Cardiac fibroblast (primary cell): Measurements from ENCODE around the gene PLCL2.

ENCODE experiments used
- DNase-seq, 2 donors: peaks; one replicate each; pipeline versions ENCODE4 v3.0.0 to v3.0.0-alpha.2; 2010; ENCODE audit warnings: low read depth in 2 of 2
- H3K4me3 ChIP-seq, 2 donors: replicated peaks in 1 of 2; 1 replicate in 1 of 2; 2 replicates in 1 of 2; pipeline ENCODE4 v1.5.1; 2011; ENCODE audit warnings: low read depth in 2 of 2, low read length in 2 of 2, mild to moderate bottlenecking in 2 of 2, moderate library complexity in 1 of 2
- CTCF ChIP-seq: IDR thresholded peaks from one replicate; pipeline ENCODE4 v1.5.1; 2011; ENCODE audit warnings: low read depth, mild to moderate bottlenecking, low read length, inconsistent platforms

The PLCL2 gene

DNA sequence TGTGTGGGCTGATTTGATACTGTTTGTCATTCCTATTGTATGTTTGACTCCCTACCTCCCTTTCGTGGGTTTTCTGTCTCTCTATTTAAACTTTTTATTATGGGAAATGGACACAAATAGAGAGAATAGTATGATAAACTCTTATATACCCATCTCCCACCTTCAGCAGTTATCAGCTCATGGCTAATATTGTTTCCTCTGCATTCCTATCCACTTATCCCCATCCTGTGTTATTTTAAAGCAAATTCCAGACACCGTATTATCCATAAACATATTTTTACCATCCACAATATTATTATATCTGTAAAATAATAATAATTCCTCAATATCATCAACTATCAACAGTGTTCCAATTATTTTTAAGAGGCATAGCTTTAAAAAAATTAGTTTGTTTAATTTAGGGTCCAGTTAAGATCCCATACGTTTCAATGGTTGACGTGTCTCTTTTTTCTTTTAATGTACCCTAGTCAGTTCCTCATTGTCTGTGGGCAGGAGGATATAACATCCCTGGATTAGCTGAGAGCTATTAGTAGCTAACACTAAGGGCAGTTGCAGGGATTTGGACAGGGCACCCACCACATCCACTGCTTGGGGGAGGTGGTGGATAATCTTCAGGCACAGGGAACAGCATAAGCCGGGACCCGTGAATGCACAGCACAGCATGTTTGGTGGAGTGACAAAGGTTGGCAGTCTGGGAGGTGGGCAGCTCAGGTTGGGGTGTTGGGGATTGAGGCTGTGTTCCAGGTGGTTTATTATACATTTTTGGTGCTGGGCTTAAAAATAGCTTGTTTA, 23.5 kb downstream of the PLCL2 start:
- DNase-seq, result no peak
- no peak for TF ChIP-seq CTCF
- H3K4me3 ChIP-seq, result no peak overlapping the region

GRCh38 chr3:16908896-16909295, 24.1 kb downstream of the PLCL2 start:
- no peak for DNase-seq
- H3K4me3 ChIP-seq, result no peak overlapping the region
- TF ChIP-seq CTCF, result no peak

DNA sequence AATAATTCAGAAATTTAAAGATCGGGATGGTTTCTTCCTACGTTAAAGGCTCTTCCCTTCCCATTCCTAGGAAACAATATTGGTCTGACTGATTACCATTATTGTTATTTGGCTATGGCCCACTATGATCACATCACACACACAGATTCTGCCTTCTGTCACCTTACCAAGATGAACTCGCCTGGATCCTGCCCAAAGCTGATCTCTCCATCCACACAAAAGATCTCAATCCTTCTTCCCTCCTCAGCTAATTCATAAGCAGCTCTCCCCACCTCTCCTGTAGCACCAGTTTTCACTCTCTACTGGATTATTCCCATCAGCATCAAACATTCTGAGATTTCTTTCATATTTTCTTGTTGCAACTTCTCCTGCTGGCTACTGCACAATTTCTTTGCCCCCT, 25.0 kb downstream of the PLCL2 start:
- DNase-seq, result no peak
- no peak overlapping the region for H3K4me3 ChIP-seq
- TF ChIP-seq CTCF, result no peak

- no peak for DNase-seq
- TF ChIP-seq CTCF, result no peak
- no peak overlapping the region for H3K4me3 ChIP-seq
These were observed 25.5 kb downstream of the PLCL2 start for GRCh38 chr3:16910207-16910606.

GRCh38 chr3:16911916-16912315, 27.2 kb downstream of the PLCL2 start:
- no peak overlapping the region for H3K4me3 ChIP-seq
- DNase-seq, result no peak
- no peak for TF ChIP-seq CTCF

- peak in 1 of 2 donors; percentile 22 for DNase-seq
- TF ChIP-seq CTCF, result no peak
- no peak overlapping the region for H3K4me3 ChIP-seq
These were observed 27.9 kb downstream of the PLCL2 start for GRCh38 chr3:16912400-16913263.
